ENCODE results near the gene LEP.
A peak's percentile ranks its signal among the peaks of the same experiment; 100 is the strongest.

LEP gene

DNA sequence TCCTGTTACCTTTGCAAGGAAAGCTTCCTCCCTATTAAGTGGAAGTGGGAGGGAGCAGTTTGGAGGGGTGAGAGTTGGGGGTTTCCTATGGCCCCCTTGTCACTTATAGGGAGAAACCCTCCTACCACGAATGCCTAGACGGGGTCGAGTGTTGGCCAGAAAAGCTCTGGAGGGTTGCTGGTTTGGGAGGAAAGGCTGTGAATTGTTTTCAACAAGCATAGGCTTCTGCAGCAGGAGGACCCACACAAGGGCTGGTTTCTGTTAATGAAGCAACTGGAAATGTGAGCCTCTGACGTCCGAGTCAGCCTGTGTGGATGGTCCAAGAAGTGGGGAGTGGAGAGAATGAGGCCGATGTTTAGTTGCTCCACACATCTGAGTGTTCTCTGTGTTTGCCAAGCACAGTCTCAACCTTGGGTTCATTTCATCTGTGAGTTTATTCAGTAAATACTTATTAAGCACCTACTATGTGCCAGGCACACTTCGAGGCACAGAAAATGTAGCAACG lies 37.3 kb upstream of the LEP start:
- TF ChIP-seq TAF1 (IDR thresholded peaks at IDR 0.05; ENCODE audit: borderline replicate concordance, low read depth, low read length) (no peak), POLR2AphosphoS5 (IDR thresholded peaks at IDR 0.05; ENCODE audit: low read depth, low read length) (no peak), POLR2A (IDR thresholded peaks at IDR 0.05; ENCODE audit: low read depth, low read length) (no peak)
- FAIRE-seq (no peak), DNase-seq (ENCODE audit: insufficient read length) (no peak)

DNA sequence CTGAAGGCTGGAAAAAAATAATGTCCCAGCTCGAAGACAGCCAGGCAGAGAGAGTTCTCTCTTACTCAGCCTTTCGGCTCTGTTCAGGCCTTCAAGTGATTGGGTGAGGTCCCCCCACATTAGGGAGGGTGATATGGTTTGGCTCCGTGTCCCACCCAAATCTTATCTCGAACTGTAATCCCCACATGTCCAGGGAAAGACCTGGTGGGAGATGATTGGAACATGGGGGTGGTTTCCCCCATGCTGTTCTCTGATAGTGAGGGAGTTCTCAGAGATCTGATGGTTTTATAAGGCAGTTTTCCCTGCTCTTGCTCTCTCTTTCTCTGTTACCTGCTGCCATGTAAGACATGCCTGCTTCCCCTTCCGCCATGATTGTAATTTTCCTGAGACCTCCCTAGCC lies 36.6 kb upstream of the LEP start:
- FAIRE-seq (no peak), DNase-seq (ENCODE audit: insufficient read length) (no peak)
- no peak for TF ChIP-seq TAF1 (IDR thresholded peaks at IDR 0.05; ENCODE audit: borderline replicate concordance, low read depth, low read length)
- no peak for TF ChIP-seq POLR2AphosphoS5 (IDR thresholded peaks at IDR 0.05; ENCODE audit: low read depth, low read length)
- TF ChIP-seq POLR2A (IDR thresholded peaks at IDR 0.05; ENCODE audit: low read depth, low read length) = no peak

DNA sequence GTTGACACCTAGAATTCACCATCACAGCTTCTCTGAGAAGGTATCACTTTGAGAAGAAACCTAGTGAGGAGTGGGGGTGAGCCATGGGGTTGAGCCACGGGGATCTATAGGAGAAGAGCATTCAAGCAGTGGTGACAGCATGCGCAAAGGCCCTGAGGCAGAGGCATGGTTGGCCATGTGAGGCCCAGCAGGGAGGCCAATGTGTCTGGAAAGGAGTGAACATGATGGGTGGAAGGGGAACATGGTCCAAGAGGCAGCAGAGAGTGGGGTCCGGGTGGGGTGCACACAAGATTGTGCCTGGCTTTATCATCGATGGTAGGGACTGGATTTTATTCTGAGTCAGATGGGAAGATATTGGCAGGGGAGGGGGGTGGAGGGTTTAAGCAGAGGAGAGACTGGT lies 36.0 kb upstream of the LEP start:
- no peak for DNase-seq (ENCODE audit: insufficient read length)
- FAIRE-seq = no peak
- no peak for TF ChIP-seq TAF1 (IDR thresholded peaks at IDR 0.05; ENCODE audit: borderline replicate concordance, low read depth, low read length)
- no peak for TF ChIP-seq POLR2A (IDR thresholded peaks at IDR 0.05; ENCODE audit: low read depth, low read length)
- no peak for TF ChIP-seq POLR2AphosphoS5 (IDR thresholded peaks at IDR 0.05; ENCODE audit: low read depth, low read length)

DNA sequence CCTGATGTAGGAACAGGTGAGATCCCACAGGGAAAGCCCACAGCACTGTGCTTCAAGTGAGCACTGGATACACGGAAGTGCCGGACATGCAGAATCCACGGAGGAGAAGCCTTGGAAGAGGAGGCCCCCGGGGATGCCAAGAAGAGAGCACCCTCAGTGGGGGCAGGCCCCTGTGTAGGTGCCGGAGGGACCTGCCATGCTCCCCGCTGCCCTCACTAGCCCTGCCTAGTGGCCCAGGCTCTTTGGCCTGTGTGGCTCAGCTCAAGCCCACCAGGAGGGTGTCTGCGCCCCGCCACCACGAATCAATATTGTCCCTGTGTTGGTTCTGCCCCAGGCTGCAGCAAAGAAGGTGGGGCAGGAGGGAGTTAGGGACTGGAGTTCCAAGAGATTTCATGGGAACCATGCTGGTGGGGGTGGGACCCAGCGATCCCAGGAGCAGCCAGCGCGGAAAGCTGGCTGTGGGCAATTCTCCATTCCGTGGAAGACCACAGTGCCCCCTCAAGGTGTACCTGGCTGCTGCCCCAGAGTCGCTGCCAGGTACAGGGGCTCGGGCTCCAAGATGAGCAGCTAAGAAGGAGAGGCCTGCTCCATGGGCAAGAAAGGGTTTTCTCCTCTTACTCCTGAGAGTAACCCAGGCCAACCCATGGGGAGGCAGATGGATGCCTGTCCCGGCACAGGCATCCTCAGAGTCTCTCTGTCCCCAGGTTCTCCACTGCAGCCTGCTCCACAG lies 34.9 kb upstream of the LEP start:
- TF ChIP-seq POLR2AphosphoS5 (IDR thresholded peaks at IDR 0.05; ENCODE audit: low read depth, low read length) (no peak), TAF1 (IDR thresholded peaks at IDR 0.05; ENCODE audit: borderline replicate concordance, low read depth, low read length) (no peak), POLR2A (IDR thresholded peaks at IDR 0.05; ENCODE audit: low read depth, low read length) (no peak)
- no peak for DNase-seq (ENCODE audit: insufficient read length)
- no peak for FAIRE-seq

DNA sequence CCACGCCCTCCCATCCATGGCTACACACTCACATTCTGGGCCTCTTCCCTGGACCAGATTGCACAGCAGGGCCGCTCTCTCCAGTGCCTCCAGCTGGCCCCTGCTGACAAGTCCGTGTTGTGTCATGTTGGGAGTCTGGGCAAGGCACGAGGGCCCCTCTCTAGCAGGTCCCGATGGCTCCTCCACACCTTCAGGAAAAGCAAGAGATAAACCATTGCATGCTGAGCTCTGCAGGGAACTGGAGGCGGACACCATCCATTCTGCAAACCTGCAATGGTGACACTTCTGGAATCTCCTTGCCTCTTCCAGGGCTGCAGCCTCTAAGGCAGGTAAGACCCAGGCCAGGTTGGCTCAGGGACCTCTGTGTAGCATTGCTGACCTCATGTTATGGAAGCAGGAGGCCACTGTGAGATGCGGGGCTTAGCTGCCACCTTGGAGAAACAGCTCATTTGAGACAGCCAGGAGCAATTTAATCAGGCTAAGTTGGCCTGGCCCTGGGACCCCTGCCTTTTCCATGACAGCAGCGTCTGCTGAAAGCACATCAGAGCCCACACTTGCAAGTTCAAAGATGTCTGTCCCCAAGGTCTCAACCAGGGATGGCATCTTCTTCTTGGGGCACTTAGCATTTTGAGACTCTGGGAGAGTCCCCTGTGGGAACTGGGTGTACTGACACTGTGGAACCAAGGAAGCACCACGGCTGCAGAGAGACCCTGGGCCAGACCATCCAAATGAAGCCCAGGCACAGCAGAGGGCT lies 34.2 kb upstream of the LEP start:
- DNase-seq (ENCODE audit: insufficient read length) = no peak
- TF ChIP-seq TAF1 (IDR thresholded peaks at IDR 0.05; ENCODE audit: borderline replicate concordance, low read depth, low read length) (no peak), POLR2AphosphoS5 (IDR thresholded peaks at IDR 0.05; ENCODE audit: low read depth, low read length) (no peak), POLR2A (IDR thresholded peaks at IDR 0.05; ENCODE audit: low read depth, low read length) (no peak)
- FAIRE-seq = no peak

DNA sequence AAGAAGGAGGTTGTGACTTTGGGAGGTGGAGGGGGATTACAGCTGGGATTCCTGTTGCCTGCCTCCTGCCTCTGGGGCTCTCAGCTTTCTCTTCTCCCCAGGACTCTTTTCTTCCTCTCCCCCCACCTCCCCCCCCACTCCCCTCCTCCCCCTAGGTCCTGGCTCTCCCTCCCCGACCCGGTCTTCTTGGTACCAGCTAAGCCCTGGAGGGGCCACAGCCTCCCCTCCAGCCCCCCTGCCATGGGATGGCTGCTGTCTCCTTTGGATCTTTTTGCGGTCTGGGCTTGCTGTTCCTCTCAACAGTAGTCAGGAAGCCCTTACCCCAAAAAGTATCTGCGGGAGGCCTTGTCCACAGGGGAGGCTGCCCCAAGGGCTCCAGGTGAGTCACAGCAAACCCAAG lies 33.5 kb upstream of the LEP start:
- TF ChIP-seq TAF1 (IDR thresholded peaks at IDR 0.05; ENCODE audit: borderline replicate concordance, low read depth, low read length) = no peak
- no peak for TF ChIP-seq POLR2A (IDR thresholded peaks at IDR 0.05; ENCODE audit: low read depth, low read length)
- no peak for TF ChIP-seq POLR2AphosphoS5 (IDR thresholded peaks at IDR 0.05; ENCODE audit: low read depth, low read length)
- DNase-seq (ENCODE audit: insufficient read length) (no peak), FAIRE-seq (no peak)

DNA sequence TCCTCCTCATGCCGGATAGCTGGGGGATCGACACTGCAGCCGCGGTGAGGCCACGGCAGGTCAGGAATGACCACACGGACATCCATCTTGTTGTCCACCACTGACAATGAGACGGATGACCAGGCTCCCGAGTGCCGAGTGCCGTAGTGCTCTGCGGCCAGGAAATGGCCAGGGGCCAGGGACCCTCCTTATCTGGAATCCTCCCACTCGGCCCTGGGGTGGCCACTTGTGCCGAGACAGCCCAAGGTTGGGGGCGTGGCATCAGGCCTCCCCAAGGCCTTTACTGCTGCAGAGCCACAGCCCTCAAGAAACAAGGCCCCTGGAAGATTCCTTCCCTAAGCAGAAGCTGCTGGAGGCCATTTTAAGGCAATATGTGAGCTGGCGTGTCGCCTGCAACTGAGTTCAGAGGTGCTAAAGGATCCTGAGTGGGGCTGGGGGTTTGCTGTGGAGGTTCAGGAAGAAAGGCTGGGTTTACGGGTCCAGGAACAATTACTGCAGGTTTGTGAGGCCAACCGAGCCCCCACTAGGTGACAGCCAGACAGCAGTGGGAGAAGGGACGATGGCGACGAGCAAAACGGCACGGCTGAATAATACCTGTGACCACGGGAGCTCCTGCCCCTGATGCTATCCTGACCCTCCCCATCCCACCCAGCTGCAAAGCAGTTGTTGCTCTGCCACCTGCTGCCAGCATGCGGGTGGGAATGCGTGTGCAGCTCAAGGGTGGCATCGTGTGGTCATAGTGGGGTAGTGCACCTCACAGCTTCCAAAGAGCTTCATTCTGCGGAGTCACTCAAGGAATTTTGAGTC lies 31.6 kb upstream of the LEP start:
- DNase-seq (ENCODE audit: insufficient read length) (peak; percentile 76), FAIRE-seq (peak; percentile 99)
- TF ChIP-seq TAF1 (IDR thresholded peaks at IDR 0.05; ENCODE audit: borderline replicate concordance, low read depth, low read length) = no peak
- TF ChIP-seq POLR2A (IDR thresholded peaks at IDR 0.05; ENCODE audit: low read depth, low read length) = no peak
- TF ChIP-seq POLR2AphosphoS5 (IDR thresholded peaks at IDR 0.05; ENCODE audit: low read depth, low read length) = no peak

DNA sequence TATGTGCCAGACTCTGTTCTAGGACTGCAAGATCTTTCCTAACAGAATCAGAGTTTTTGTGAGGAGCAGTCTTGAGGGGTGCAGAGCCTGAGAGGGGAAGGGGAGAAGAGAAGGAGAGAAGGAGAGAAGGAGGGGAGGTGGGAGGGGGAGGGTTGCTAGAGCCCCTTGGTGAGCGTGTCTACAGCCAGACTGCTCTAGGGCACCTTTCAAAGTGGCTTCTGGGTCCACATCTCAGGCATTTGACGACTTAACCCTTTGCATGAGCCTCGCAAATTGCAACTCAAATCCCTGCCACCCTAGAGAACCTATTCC lies 31.1 kb upstream of the LEP start:
- TF ChIP-seq POLR2AphosphoS5 (IDR thresholded peaks at IDR 0.05; ENCODE audit: low read depth, low read length) = no peak
- no peak for TF ChIP-seq TAF1 (IDR thresholded peaks at IDR 0.05; ENCODE audit: borderline replicate concordance, low read depth, low read length)
- no peak for TF ChIP-seq POLR2A (IDR thresholded peaks at IDR 0.05; ENCODE audit: low read depth, low read length)
- no peak for FAIRE-seq
- no peak for DNase-seq (ENCODE audit: insufficient read length)

DNA sequence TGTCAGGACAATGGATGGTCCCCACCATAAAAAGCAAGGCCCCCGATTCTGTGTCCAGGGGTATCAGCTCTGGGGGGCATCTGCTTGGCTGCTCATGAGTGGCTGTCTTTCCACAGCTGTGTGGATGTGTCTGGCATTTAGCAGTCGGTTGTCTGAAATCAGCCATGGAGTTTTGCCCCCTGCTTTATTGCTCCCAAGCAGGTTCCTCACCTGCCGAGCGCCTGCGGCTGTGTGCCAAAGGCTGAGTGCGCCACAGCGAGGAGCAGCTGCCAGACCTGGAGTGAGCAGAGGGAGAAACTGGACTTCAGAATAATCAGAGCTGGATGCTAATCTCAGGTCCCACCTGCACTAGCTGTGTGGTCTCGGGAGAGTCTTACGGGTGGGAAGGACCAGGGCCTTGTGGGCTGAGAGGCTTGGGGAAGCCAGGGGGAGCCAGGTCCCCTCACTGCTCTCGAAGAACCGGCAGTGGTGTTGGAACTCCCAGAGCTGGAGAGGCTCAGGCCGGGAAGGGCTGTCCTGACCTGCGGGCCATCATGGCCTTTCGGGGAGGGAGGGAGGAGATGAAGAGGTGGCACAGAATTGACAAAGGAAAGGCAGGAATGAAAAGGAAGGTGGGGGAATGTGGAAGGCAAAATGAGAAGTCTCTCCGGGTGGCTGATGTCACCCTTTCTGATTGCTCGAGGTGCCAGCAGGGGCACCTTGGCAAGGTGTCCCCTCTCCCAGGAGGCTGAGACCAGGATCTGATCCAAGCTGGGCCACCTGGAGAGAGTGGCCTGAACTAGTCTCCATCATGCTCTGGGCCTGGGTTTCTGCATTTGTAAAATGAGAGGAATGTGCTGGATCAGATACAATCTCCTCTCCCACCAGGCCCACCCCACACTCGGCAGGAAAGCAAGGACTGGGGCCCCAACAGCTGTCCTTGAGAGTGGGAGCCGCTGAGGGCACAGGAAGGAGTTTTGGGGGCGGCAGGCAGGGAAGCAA lies 30.2 kb upstream of the LEP start:
- DNase-seq (ENCODE audit: insufficient read length) (no peak), FAIRE-seq (no peak)
- TF ChIP-seq POLR2AphosphoS5 (IDR thresholded peaks at IDR 0.05; ENCODE audit: low read depth, low read length) (no peak), TAF1 (IDR thresholded peaks at IDR 0.05; ENCODE audit: borderline replicate concordance, low read depth, low read length) (no peak), POLR2A (IDR thresholded peaks at IDR 0.05; ENCODE audit: low read depth, low read length) (no peak)

DNA sequence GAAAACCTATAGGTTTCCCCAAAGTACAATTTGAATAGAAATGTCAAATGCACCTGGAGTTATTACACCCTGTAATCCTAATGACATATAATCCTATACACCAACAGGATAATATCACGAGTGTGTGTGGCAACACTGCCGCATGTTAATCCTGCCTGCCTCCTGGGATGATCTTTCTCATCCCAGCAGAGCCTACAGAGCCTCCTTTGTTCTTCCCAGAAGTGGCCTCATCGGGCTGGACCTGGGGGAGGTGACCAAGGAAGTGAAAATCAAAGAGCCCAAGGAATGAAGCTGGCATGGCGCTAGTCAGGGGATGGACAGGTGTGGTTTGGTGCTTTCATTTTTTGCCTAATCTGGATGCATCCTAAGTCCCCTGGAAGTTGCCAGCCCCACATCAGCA lies 29.5 kb upstream of the LEP start:
- TF ChIP-seq POLR2AphosphoS5 (IDR thresholded peaks at IDR 0.05; ENCODE audit: low read depth, low read length) (no peak), TAF1 (IDR thresholded peaks at IDR 0.05; ENCODE audit: borderline replicate concordance, low read depth, low read length) (no peak), POLR2A (IDR thresholded peaks at IDR 0.05; ENCODE audit: low read depth, low read length) (no peak)
- FAIRE-seq (no peak), DNase-seq (ENCODE audit: insufficient read length) (no peak)

All from GM12892 (cell line).